BJ (cell line): ENCODE measurements around the gene ARHGAP11B. TPM values are rescaled to one million over a fixed set of nuclear protein-coding genes. Genes with fewer than 3 reads are reported as not detected.
"Not testable (repeated sequence)": the region's sequence is repeated elsewhere in the genome, so short reads cannot be mapped to it uniquely, and the experiment has no call there.

Source experiments
- CTCF ChIA-PET: fragments of 350-600 bp; formaldehyde crosslinking; extraction: SDS; loops from one replicate; lab custom pipeline; 2021; ENCODE audit warnings: antibody characterized with exemption, inconsistent platforms; lab: Yijun Ruan, JAX
- POLR2A ChIA-PET: fragments of 300-600 bp; sonication (Branson Sonifier 250); formaldehyde crosslinking; extraction: SDS; loops from one replicate; lab custom pipeline; 2021; ENCODE audit warnings: antibody characterized with exemption; lab: Charles Lee
- DNase-seq: peaks from one replicate; pipeline ENCODE4 v3.0.0-alpha.2; 2011; ENCODE audit warnings: low read depth
- H3K27me3 ChIP-seq: 2 replicates; pipeline ENCODE4 v1.6.0; 2011; ENCODE audit warnings: low read length; ENCODE audit not compliant: control insufficient read depth, insufficient read depth
- H3K36me3 ChIP-seq: 2 replicates; pipeline ENCODE4 v1.5.1; 2011; ENCODE audit warnings: low read length; ENCODE audit not compliant: control insufficient read depth, insufficient read depth
- H3K4me3 ChIP-seq: 2 replicates; pipeline ENCODE4 v1.5.1; 2011; ENCODE audit warnings: low read depth, mild to moderate bottlenecking, control low read depth, low read length
- CTCF ChIP-seq: IDR thresholded peaks from 2 replicates; pipeline ENCODE4 v1.5.1; 2011; ENCODE audit warnings: low read depth, mild to moderate bottlenecking, control low read depth, inconsistent platforms, low read length, moderate library complexity; ENCODE audit not compliant: insufficient read depth
- polyA plus RNA-seq: library from polyadenylated mRNA; depleted of rRNA; stranded (reverse); fragments of >200 nt; gene quantifications from 2 replicates; pipeline ENCODE4 v1.2.3, GENCODE V29; 2011; rRNA removed
- small RNA-seq: library from RNA; depleted of rRNA; stranded (forward); fragments of <200 nt; gene quantifications from one replicate; pipeline ENCODE3, GENCODE V24; 2012; ENCODE audit warnings: low replicate concordance, low read depth; ENCODE audit not compliant: insufficient read length

The ARHGAP11B gene

GRCh38 chr15:30675126-30675525 is 49.2 kb downstream of the ARHGAP11B start:
- Histone ChIP-seq H3K4me3 (no peak overlapping the region), H3K36me3 (no peaks in the 10 kb centered on the region), H3K27me3 (no peaks in the 10 kb centered on the region)
- no peak for TF ChIP-seq CTCF
- DNase-seq = no peak
- ChIA-PET CTCF (no interaction called here), POLR2A (no interaction called here)

GRCh38 chr15:30675891-30676290 is 50.0 kb downstream of the ARHGAP11B start:
- POLR2A ChIA-PET, CTCF ChIA-PET, H3K36me3 ChIP-seq, H3K4me3 ChIP-seq, H3K27me3 ChIP-seq, DNase-seq: not testable (repeated sequence)

- H3K4me3 ChIP-seq, POLR2A ChIA-PET, DNase-seq, H3K36me3 ChIP-seq, CTCF ChIA-PET, H3K27me3 ChIP-seq: not testable (repeated sequence)
Measured at GRCh38 chr15:30680997-30681396, 55.1 kb downstream of the ARHGAP11B start.

GRCh38 chr15:30685709-30686285 is 59.9 kb downstream of the ARHGAP11B start:
- CTCF ChIA-PET, H3K4me3 ChIP-seq, DNase-seq, H3K27me3 ChIP-seq, POLR2A ChIA-PET, H3K36me3 ChIP-seq: not testable (repeated sequence)

- POLR2A ChIA-PET, H3K27me3 ChIP-seq, H3K36me3 ChIP-seq, DNase-seq, CTCF ChIA-PET, H3K4me3 ChIP-seq: not testable (repeated sequence)
Measured at GRCh38 chr15:30686651-30687050, 60.7 kb downstream of the ARHGAP11B start.

Small RNA genes lying within 50 kb of the gene (small RNA-seq; reads per million reads assigned to genes)
- not detected for gene RF00019
- gene RF00096 = not detected
- gene RN7SL628P = not detected

Other genes with a start within 250 kb of the ARHGAP11B start
- gene CHRFAM7A, start 232.6 kb upstream of the ARHGAP11B start, polyA plus RNA-seq = 0.04 TPM in 1 of 2 replicates, not detected in the other
- 1.1 and 1.4 TPM in 2 replicates for gene GOLGA8R, start 211.9 kb upstream of the ARHGAP11B start, polyA plus RNA-seq
- 0.32 and 0.50 TPM in 2 replicates for gene GOLGA8Q, start 74.1 kb upstream of the ARHGAP11B start, polyA plus RNA-seq
- 0.06 and 0.10 TPM in 2 replicates for gene GOLGA8H, start 22.1 kb upstream of the ARHGAP11B start, polyA plus RNA-seq